Ovary (tissue), 3 donors: ENCODE data around the gene HS6ST2.

Source experiments
- EP300 ChIP-seq: sonication (generic); formaldehyde crosslinking; IDR thresholded peaks from one replicate; pipeline ENCODE4 v1.6.1; 2017; ENCODE audit warnings: antibody characterized with exemption
- TF ChIP-seq, protein P1 (sequence below), 3 donors: fragments of 450-650 bp in 2 of 3; fragments of 200-600 bp in 1 of 3; IDR thresholded peaks; one replicate each; pipeline versions ENCODE4 v1.5.1 to v1.8.0; 2016 to 2022; ENCODE audit warnings: antibody characterized with exemption in 3 of 3, mild to moderate bottlenecking in 1 of 3
- donor health status: DM: no; HTN: no; CAD: no.

DNA sequence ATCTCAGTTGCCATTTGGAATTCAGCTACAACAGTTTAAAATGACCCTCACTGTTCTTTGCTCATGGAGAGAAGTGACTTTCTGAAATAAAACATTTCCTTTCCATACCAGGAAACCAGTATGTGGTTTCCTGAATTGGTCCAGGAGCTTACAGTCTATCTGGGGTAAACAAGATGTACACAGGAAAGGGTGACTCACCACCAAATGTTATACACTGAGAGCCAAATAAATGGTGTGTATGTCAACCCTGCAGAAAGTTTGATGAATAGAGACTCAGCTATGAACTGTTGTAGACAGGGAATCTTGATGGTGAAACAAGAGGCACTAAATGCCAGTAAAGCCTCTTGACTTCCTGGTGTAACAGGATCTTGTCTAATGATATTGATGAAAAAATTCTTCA is 100.4 kb downstream of the HS6ST2 start:
- TF ChIP-seq, protein P1, sequence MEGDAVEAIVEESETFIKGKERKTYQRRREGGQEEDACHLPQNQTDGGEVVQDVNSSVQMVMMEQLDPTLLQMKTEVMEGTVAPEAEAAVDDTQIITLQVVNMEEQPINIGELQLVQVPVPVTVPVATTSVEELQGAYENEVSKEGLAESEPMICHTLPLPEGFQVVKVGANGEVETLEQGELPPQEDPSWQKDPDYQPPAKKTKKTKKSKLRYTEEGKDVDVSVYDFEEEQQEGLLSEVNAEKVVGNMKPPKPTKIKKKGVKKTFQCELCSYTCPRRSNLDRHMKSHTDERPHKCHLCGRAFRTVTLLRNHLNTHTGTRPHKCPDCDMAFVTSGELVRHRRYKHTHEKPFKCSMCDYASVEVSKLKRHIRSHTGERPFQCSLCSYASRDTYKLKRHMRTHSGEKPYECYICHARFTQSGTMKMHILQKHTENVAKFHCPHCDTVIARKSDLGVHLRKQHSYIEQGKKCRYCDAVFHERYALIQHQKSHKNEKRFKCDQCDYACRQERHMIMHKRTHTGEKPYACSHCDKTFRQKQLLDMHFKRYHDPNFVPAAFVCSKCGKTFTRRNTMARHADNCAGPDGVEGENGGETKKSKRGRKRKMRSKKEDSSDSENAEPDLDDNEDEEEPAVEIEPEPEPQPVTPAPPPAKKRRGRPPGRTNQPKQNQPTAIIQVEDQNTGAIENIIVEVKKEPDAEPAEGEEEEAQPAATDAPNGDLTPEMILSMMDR (IDR thresholded peaks at IDR 0.05), result no peak
- no peak for TF ChIP-seq EP300
